DMS79 (cell line): Measurements from ENCODE around the gene SGPL1.
"Not testable (repeated sequence)": the region's sequence is repeated elsewhere in the genome, so short reads cannot be mapped to it uniquely, and the experiment has no call there.

Source experiments
- DNase-seq: peaks from one replicate; lab custom pipeline; 2025; lab: John Stamatoyannopoulos, UW

SGPL1 gene

DNA sequence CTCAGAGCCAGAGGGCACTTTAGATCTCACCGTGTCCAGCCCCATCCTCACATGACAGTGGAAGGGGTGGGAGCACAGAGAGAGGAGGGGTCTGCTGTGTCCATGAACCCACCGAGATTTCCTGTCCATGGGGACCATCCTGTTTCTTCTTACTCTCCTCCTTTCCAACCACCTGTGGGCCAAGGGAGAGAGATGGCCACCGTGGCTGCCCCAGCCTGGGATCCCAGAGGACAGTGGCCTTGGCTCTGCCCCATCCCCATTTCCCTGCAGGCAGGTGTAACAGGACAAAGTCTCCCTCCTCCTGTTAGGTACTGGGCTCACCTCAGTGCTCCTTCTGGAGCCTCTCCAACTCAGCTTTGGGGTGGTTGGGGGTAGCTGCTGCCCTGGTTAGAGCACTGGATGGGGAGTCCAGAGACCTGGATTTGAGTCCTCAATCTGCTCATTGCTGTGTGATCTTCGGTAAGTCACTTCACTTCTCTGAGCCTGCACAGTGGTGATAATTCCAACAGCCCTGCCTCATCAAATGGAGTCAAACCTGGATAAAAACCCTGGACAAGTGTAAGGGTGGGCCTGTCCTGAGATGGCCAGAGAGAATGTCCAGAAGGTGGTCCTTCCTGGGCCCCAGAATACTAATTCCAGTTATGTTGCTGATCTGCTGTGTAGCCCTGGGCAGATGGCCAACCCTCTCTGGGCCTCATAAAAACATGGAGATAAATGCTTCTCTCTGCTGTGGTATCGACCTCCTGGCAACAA is 90.5 kb downstream of the SGPL1 start:
- DNase-seq: no peak

DNA sequence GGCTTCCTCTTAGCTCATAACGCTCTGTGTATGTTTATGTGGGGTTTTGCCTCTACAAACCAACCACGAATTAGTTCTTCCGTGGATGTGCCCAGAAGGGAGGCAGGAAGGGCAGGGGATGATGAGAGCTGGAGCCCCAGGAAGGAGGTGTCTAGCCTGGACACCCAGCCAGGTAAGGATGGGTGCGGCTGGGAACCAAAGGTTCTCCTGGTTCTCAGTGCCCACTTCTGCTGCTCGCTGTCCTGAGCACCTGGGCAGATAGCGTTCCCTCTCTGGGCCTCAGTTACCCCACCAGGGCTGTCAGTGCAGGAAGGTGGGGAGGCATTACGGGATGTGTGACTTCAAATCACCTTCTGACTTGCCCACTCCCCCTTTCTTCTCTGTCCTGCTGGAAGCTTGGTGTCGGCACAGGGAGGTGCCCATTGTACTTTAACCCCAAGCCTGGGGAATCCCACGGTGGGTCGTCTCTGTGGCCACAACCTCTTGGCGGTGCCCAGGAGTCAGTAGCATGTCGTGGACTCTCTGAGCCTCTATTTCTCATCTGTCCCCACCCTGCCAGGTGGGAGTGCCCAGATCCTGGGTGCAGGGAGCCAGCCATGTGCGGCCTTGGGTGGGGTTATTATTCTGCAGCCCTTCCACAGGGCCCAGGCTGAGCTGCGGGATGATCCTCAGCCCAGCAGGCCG is 91.3 kb downstream of the SGPL1 start:
- no peak for DNase-seq

DNA sequence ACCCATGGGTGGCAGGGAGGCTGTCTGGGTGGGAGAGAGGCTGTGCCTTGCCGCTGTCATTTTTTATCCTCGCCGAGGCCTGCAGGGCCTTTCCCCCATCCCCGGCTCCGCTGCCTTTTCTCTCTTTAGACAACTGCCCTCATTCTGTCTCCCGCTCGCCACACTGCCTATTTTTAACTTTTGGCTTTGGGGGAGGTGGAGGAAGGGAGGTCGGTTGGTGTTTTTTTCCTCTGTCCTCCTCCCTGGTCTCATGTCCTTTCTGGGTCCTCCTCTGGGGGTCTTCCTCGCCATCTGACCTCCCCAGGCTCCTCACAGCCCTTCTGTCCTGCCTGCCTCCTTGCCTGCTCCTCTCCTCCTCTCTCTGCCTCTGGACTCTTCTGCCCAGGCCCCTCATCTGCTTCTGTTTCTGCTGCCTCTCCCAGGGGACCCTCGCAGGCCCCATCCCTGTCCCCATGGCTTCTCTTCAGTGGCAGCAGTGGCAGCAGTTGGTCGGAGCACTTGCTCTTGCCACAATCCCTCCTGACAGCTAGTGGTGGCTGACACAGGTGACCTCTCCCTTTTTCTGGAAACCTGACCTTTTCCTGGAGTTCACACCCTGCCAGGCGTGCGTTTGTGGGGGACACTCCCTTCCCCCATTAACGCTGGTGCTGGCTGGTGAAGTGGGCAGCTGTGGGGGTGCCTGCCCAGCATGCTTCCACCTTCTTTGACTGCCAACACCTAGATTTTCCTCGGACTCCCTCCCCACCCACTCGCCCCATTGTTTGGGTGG is 92.1 kb downstream of the SGPL1 start:
- DNase-seq: no peak

DNA sequence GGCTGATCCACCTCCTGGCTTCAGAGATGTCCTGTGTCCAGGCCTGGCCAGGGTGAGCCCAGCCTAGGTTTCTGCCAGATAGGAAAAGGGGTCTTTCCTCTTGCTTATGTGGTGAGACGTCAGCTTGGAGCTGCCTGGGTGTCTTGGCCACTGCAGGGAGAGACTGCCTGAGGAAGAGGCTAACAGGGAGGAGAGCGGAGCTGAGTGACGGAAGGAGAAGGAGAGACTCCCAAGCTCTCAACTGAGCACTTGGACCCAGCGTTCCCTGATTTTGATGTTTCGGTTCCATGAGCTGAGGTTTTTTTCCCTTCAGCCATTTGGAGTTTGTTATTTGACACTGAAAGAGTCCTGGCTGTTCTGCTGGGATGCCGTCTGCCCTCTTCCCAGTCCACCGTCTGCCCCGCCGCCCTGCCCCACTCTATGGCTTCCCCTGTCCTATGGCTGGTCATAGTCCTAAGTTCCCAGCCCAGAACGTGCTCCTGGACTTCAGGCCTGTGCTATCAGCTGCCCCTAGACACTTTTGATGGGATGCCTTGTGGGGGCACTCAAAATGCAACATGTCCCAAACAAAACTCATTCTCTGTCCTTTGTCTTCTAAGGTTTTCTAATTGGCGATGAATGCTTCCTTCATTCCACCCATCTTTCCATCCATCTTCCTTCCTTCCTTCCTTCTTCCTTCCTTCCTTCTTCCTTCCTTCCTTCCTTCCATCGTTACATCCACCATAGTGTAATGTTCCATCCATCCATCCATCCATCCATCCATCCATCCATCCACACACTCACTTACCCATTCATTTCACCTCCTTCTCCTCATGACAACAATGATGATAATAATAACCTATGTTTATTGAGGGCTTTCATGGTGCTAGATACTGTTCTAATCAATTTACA is 92.9 kb downstream of the SGPL1 start:
- DNase-seq: no peak

DNA sequence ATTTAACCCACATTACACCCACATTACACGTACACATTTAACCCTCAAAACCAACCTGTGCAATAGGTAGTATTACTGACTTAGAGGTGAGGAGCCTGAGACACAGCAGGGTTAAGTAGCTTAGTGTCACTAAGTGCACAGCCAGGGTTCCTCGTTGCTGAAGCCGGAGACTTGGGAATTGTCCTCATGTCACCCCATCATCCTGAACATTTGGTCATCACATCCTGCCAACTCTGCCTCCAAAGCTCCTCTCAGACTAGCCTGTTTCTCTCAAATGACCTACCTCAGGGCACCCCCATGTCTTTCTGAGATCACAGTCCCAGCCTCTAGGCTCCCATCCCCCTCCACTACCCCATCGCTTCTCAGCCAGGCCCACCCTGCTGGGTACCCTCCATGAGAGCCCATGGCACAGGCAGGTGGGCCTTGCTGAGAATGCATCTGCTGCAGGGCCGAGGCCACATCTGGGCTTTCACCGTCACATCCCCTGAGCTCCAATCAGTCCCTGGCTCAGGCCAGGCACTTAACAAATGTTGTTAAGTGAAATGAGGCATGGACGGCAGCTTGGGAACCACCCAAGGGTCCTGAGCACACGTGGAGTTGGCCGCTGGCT is 93.7 kb downstream of the SGPL1 start:
- no peak for DNase-seq

DNA sequence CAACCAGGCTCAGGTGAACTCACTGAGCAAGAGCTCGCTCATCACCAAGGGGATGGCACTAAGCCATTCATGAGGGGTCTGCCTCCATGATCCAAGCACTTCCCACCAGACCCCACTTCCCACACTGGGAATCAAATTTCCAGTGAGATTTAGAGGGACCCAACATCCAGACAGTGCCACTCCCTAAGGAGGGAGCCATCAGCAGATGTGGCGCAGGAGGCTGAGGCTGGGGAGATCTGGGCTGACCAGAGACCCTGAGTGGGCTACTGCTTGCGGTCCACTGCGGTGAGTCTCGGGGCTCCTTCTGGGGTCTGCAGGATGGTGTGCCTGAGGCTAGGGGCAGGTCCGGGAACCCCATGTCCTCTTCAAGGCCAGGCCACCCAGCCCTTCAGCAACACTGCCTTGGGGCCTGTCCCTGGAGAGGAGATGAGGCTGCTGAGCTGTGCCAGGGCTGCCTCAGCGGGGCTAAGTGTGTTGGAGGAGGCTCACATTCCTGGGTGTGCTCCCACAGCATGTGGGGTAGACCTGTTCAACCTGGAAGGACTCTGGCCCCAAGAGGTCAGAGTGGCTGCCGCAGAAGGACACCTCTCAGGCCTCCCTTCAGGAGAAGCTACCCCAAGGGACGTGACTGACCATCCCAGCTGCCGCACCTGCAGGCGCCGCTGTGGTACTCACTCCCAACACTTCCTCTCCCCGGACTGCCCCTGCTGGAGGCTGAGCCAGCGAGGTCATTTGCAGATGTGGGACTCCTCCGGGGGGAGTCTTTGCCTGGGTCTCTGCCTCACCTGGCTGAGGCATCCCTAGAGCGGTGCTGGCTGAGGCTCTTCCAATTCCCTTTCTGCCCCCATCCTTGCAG is 95.0 kb downstream of the SGPL1 start:
- no peak for DNase-seq

DNA sequence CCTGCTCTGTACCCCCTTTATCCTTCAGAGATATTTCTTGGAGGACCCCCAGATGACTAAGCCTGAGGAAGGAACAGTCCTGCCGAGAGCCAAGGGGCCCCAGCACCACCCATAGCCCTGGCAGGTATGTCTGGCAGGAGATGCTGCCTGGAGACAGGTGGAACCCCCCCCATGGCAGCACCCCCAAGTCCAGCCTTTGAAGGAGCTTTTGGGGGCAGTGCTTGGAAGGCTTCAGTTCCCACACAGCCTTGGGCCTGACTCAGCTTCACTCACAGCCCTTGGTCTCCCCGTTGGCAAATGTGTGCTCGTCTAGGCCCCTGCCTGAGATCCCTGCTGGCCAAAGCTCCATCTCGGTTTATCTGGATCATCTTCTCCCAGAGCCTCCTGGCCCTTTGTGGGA is 95.6 kb downstream of the SGPL1 start:
- DNase-seq: no peak

DNA sequence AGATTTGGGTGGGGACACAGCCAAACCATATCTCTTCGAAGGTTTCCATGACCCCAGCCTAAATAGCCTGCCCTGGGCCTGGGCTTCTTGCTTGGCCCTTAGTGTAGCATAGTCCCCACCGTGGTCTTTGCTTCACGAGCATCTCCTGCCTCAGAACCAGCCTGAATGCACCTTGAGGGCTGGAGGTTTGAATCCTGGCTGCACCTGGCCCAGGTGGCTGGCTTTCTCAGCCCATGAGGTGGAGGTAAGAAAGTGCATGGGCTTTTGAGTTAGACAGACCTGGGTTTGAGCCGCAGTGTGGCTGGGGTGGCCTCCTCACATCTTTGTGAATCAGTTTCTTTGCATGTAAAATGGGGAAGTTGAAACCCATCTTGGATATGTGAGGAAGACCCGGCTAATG is 96.8 kb downstream of the SGPL1 start:
- no peak for DNase-seq

DNA sequence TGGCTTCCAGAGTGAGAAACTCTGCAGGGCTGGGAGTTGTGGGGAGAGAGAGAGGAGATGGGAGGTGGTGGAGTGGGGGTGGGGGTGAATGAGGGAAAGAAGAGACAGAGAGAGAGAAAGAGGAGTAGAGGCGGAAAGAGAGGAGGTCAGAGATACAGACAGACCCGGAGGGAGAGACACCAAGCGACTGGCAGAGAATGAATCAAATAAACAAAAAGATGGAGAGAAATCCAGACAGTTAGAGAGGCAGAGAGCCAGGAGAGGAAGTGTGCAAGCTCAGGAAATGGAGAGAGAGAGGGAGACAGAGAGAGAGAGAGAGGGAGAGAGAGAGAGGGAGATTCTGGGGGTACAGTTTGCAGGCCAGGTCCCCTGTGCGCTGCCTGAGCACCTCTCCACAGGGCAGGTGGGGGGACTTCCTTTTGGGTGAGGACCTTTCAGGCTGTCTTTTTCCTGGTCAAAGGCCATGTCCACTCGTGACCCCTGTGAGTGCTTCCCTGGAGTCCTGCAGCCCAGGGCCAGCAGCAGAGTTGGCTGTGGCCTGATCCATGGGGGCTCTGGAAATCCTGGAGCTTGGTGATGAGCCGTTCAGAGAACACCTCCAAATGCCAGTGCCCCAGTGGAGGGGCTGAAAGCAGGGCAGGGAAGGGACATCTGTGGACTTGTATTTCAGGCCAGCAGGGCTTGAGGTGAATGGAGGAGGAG is 97.6 kb downstream of the SGPL1 start:
- DNase-seq: no peak

DNA sequence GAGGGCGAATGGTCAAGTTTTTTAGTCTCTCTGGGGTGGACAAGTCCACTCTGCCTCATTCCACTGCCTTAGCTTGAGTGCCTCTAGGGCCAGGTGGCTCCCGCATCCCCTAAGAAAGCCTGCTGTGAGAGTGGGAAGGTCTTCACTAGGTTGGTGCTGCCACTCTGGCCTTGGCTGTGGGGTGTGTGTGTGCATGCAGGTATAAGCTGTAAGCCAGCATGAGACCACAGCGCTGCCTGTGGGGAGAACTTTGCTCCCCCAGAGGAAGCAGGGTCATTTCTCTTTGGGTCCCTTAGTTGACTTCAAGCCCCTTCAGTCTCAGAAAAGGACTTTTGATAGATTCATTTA is 98.1 kb downstream of the SGPL1 start:
- DNase-seq: no peak

DNA sequence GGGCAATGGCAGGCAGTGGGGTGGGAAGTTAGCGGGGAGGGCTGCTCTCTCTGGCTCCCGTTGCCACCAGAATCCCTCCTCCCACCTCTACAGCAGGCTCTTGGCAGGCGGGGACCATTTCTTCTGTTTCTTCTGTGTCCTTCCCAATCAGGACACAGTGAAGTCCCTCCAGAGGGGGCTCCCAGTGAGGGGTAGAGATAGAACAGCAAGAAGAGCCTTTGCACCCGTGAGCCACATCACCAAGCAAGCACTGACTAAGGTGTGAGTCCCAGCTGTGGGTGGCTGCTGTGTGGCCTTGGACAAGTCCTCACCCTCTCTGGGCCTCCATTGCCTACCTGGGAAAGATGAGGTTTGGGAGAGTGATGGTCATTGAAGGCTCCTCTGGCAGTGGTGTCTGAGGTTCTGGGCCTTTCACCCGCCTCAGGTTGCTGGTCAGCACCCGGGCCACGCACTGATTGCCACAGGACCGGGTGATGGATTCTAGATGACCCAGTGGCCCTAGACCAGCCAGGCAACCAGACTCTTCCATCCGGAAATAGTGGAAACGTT is 98.6 kb downstream of the SGPL1 start:
- no peak for DNase-seq

DNA sequence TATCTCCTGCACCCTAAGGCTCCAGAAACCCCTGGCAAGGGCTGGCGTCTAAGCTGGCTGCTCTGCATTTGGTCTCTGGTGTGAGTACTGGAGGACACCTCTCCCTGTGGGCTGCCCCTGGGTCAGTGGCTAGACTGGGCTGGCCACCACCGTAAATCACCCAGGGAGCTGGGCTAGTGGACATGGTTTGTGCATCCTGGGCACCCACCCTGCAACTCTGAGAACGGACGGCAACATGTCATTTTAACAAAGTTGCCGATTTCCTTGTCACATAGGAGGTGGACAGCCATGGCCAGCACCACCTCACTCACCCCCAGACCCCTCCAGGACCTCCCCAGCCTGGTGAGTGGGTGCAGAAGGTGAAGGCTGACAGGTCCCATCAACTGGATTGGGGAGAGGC is 99.5 kb downstream of the SGPL1 start:
- no peak for DNase-seq

DNA sequence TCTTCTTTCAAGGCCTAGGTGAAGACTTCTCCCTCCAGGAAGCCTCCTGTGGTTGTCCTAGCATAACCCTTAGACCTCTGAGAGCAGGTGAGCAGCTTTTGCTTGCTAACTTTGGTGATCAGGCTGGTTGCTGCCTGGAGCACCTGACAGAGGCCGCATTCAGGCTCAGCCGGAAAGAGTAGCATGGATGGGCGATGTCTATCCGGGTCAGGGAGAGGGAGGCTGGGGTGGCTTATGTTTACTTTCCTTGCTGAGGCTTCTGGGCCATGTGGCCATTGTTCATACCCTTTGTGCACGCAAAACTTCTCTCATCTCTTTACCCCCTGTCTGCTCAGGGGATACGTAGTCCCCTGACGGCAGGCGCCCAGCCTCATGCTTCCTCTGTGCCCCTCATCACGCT is 100.1 kb downstream of the SGPL1 start:
- no peak for DNase-seq

DNA sequence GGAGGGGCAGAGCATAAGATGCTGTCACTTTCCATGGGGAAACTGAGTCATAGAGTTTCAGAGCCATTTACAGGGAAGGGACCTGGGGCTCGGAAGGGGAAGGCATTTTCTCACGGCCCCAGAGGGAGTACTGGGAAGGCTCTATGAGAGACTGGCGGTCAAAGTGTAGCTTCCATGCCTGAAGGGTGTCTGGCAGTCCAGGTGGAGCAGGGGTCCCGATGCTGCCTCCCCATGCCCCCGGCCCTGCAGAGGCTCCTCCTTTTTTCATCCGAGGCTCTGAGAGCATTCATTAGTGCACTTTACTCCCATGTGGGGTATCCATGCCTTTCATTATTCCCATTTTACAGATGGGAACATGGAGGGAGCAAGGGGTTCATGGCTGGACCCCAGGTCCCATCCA is 100.5 kb downstream of the SGPL1 start:
- DNase-seq: no peak

DNA sequence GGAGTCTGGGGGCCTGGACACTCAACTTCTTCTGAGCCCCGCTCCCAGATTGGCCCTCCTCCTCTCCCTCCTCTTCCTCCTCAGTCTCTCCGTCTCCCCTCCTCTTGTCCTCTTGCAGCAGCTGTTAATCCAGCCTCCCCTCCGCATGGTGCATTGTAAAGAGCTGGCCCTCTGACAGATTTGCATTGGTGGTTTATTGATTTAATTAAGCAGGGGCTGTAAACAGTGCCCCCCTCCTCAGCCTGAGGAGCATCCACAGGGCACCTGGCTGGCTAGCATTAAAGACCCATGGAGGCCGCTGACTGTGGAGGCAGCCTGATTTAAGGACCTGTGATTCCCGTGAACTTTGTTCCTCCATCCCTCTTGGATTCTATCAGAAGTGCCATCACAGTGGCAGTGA is 101.5 kb downstream of the SGPL1 start:
- DNase-seq: no peak

DNA sequence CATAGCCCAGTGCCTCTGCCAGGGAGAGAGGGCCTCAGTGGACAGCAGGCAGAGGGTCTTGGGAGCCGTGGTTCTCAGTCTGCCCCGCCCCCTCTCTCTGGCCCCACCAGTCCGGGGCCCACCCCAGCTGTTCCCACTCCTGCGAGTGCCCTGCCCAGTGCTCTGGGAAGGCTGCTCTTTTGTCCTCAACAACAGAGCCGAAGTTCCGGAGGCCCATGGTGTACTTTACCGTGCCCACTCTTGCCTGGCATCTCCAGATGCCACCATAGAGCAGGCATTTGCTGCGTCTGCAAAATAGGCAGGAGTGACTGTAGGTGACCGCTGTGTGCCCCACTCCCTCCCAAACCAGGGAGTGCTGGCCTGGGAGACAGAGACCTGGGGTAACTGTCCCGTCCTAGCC is 101.9 kb downstream of the SGPL1 start:
- DNase-seq: no peak

DNA sequence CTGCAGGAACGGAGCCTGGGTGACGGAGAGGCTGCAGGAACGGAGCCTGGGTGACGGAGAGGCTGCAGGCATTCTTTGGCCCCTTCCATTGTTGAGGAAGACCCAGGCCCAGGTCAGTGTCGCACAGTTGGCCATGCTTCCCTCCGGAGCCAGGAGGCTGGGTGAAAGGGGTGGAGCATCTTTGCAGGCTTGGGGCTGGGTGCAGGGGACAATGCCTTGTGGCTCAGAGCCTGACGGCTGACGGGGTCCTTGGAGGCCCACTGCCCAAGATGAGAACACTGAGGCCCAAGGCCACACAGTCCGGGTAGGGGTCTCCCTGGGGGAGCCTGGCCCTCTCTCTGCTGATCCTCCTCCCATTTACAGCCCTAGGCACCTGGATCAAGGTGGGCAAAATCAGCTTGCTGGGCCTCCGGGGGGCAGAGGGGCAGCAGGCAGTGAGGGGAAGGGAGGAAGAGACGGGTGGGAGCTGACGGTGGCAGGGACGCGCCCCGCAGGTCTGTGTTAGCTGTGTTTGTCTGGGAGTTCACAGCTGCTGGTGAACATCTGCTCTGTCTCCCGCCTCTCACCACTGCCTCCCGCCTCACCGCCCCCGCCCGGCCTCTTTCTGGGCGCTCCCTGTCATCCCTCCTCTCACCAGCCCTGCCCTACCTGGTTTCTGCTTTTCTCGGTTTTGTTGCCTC is 103.2 kb downstream of the SGPL1 start:
- DNase-seq: no peak

DNA sequence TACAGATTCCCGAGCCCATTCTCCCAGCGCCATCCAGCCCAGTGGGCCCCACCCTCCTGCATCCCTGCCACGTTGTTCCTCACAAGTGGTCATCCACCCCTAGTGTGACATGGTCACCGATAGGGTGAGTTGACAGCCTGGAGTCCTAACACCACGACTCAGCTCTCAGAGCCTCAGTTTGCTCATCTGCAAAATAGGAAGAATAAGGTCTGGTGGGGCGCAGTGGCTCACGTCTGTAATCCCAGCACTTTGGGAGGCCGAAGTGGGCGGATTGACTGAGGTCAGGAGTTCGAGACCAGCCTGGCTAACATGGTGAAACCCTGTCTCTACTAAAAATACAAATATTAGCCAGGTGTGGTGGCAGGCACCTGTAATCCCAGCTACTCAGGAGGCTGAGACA is 104.2 kb downstream of the SGPL1 start:
- not testable (repeated sequence) for DNase-seq

DNA sequence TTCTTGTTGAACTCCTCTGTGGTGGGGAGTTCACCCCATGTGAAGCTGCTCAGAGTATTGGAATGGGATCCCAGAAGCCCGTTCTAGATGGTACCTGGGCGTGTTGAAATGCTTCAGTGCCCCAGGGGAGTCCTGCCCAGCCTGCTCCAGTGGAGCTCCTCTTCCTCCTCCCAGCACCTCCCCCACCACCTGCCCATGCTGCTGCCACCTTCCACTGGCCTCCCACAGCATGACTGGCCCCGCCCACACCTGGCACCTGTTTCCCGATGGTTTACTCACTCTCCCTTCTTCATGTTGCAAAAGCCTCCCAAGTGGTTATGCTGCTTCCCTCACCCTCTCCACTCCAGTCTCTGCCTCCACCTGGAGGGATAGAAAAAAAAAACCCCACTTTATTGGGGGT is 104.8 kb downstream of the SGPL1 start:
- DNase-seq: peak; percentile 1
